HG02973 (cell line): ENCODE measurements around the gene ST3GAL6.

Source experiments
- ATAC-seq: cut with Tn5 transposase; IDR thresholded peaks from one replicate; pipeline ENCODE4 v1.9.1; 2021; ENCODE audit warnings: moderate library complexity; ENCODE audit not compliant: unreplicated experiment

The ST3GAL6 gene

DNA sequence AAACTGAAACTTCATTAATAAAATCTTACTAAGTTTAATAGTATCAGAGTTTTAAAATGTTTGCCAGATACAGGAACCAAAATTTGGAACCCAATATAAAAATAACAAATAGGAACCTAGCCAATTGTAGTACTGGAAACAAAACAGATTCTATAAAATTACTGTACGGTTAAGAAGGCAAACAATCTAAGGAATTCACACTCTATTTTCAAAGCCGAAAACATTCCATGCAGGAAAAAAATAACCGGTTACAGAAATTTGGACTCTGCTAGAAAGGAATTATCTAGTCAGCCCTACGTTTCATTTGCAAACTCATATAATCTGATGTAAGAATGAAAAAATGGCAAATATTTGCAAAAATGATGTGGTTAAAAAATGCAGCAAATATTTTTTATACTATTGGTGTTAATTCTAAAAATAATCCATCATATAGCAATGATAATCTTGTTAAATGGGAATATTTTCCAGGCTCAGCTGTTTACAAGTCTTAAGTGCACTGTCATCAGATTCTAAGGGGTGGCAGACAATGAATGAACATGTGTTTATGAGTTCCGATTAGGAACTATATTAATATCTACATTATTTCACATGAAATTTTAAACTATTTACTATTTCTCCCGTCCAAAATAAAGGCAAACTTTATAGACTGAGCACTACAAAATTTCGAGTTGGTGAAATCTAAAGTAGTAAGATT lies 80.3 kb downstream of the ST3GAL6 start:
- ATAC-seq, result no peak
